Ecto neural progenitor cell (in vitro differentiated cells): ENCODE results near the gene PAN2.

Source experiments
- DNase-seq: peaks from one replicate; pipeline ENCODE4 v3.0.0-alpha.2; 2018; ENCODE audit warnings: low spot score

PAN2 gene

GRCh38 chr12:56267443-56268071, 66.2 kb downstream of the PAN2 start:
- no peak for DNase-seq

- peak; percentile 95 for DNase-seq
Observed at GRCh38 chr12:56266693-56267442, 66.9 kb downstream of the PAN2 start, which contains the start of gene COQ10A. Gene COQ10A (plus strand): TSS chr12:56266942. CDS start chr12:56267119, 177 bp downstream.
